ENCODE data around the gene C17orf78.

DNA sequence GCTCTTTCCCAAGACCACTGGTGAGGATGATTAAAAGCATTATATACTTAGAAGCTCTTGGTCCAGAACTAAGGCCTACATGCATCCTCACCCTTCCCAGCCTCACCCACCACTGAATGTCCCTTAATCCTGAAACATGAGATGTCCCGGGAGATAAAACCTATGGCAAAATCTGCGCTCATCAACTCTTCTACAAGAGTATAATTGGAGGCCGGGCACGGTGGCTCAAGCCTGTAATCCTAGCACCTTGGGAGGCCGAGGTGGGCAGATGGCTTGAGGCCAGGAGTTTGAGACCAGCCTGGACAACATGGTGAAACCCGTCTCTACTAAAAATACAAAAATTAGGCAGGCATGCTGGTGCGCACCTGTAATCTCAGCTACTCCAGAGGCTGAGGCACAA lies 17.6 kb downstream of the C17orf78 start:
- no peak for TF ChIP-seq MAX (IDR thresholded peaks at IDR 0.05)
- TF ChIP-seq NFIC (IDR thresholded peaks at IDR 0.05) = no peak
- TF ChIP-seq EP300 (IDR thresholded peaks at IDR 0.05; ENCODE audit: borderline replicate concordance) = no peak
- no peak for TF ChIP-seq TAF1 (IDR thresholded peaks at IDR 0.05; ENCODE audit: low read depth)
- TF ChIP-seq ZBTB7A (IDR thresholded peaks at IDR 0.05; ENCODE audit: low read depth) = no peak
- TF ChIP-seq, protein P1, sequence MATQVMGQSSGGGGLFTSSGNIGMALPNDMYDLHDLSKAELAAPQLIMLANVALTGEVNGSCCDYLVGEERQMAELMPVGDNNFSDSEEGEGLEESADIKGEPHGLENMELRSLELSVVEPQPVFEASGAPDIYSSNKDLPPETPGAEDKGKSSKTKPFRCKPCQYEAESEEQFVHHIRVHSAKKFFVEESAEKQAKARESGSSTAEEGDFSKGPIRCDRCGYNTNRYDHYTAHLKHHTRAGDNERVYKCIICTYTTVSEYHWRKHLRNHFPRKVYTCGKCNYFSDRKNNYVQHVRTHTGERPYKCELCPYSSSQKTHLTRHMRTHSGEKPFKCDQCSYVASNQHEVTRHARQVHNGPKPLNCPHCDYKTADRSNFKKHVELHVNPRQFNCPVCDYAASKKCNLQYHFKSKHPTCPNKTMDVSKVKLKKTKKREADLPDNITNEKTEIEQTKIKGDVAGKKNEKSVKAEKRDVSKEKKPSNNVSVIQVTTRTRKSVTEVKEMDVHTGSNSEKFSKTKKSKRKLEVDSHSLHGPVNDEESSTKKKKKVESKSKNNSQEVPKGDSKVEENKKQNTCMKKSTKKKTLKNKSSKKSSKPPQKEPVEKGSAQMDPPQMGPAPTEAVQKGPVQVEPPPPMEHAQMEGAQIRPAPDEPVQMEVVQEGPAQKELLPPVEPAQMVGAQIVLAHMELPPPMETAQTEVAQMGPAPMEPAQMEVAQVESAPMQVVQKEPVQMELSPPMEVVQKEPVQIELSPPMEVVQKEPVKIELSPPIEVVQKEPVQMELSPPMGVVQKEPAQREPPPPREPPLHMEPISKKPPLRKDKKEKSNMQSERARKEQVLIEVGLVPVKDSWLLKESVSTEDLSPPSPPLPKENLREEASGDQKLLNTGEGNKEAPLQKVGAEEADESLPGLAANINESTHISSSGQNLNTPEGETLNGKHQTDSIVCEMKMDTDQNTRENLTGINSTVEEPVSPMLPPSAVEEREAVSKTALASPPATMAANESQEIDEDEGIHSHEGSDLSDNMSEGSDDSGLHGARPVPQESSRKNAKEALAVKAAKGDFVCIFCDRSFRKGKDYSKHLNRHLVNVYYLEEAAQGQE (IDR thresholded peaks at IDR 0.05; ENCODE audit: low read depth) = no peak
- no peak for TF ChIP-seq RAD21 (IDR thresholded peaks at IDR 0.05; ENCODE audit: low read depth)
- TF ChIP-seq YY1 (IDR thresholded peaks at IDR 0.05; ENCODE audit: low read depth) = no peak
